Natural killer cell (primary cell): ENCODE data around the gene ARCN1. TPM values are rescaled to one million over a fixed set of nuclear protein-coding genes. Genes with fewer than 3 reads are reported as not detected.

Experiments
- ATAC-seq, 3 donors: fragments of 150-1000 bp in 2 of 3; fragments of 200-7000 bp in 1 of 3; cut with Tn5 transposase; 1 replicate in 1 of 3; 2 replicates in 2 of 3; pipeline ENCODE4 v1.10.0; 2021; ENCODE audit warnings: mild to moderate bottlenecking in 2 of 3, moderate library complexity in 2 of 3
- DNase-seq, 2 donors: peaks; one replicate each; pipeline versions ENCODE4 v3.0.0 to v3.0.0-alpha.2; 2013 to 2021; ENCODE audit warnings: mixed read lengths in 1 of 2
- H3K27ac ChIP-seq: one replicate; pipeline ENCODE4 v1.5.1; 2013; ENCODE audit warnings: mild to moderate bottlenecking, low read length
- H3K27me3 ChIP-seq: one replicate; pipeline ENCODE4 v1.6.1; 2013; ENCODE audit warnings: low read length; ENCODE audit not compliant: control insufficient read depth, insufficient read depth
- H3K36me3 ChIP-seq: one replicate; pipeline ENCODE4 v1.6.1; 2013; ENCODE audit warnings: low read length; ENCODE audit not compliant: control insufficient read depth, insufficient read depth
- H3K4me1 ChIP-seq: one replicate; pipeline ENCODE4 v1.6.1; 2013; ENCODE audit warnings: low read length; ENCODE audit not compliant: control insufficient read depth, insufficient read depth
- H3K4me3 ChIP-seq: one replicate; pipeline ENCODE4 v1.5.1; 2013; ENCODE audit warnings: low read length
- H3K9me3 ChIP-seq: one replicate; pipeline ENCODE4 v1.6.1; 2013; ENCODE audit warnings: low read length; ENCODE audit not compliant: control insufficient read depth, insufficient read depth
- H3K27ac Mint-ChIP-seq, 2 donors: one replicate each; pipeline ENCODE4 v1.8.0; 2022; ENCODE audit warnings: mild to moderate bottlenecking in 2 of 2, mixed read lengths in 2 of 2, moderate library complexity in 1 of 2
- H3K27me3 Mint-ChIP-seq, 2 donors: one replicate each; pipeline ENCODE4 v1.8.0; 2022; ENCODE audit warnings: low read depth in 2 of 2, mixed read lengths in 2 of 2
- H3K36me3 Mint-ChIP-seq: one replicate; pipeline ENCODE4 v1.8.0; 2022; ENCODE audit warnings: mixed read lengths
- H3K4me1 Mint-ChIP-seq, 2 donors: one replicate each; pipeline ENCODE4 v1.8.0; 2022; ENCODE audit warnings: mixed read lengths in 2 of 2
- H3K4me3 Mint-ChIP-seq: one replicate; pipeline ENCODE4 v1.8.0; 2022; ENCODE audit warnings: mild to moderate bottlenecking, moderate library complexity, mixed read lengths
- H3K9me3 Mint-ChIP-seq, 2 donors: one replicate each; pipeline ENCODE4 v1.8.0; 2022; ENCODE audit warnings: mixed read lengths in 2 of 2
- WGBS: methylation state at CpG from one replicate; pipeline ENCODE4 v1.1.7; 2013; ENCODE audit warnings: missing lambda C conversion rate; ENCODE audit not compliant: insufficient coverage; 5-methylcytosine and 5-hydroxymethylcytosine counted together
- intact Hi-C: fragments of 100-400 bp; cut with micrococcal nuclease; formaldehyde crosslinking; loops from one replicate; pipeline ENCODE4 v1.14.2; 2022
- total RNA-seq, 4 donors: library from RNA; stranded (reverse); fragments of 120-200 nt in 1 of 4; gene quantifications; one replicate each; pipeline versions ENCODE4 v1.2.3 to v1.2.4, GENCODE V29; 2013 to 2022
- TF ChIP-seq, protein P1 (sequence below): fragments of 200-600 bp; IDR thresholded peaks from one replicate; pipeline ENCODE4 v1.8.0; 2022; ENCODE audit warnings: antibody characterized with exemption

ARCN1 gene
- total RNA-seq = 10 to 100 TPM; 72.9 to 88.6 (median 88.4) TPM
- total RNA-seq (2013) = 96.5 TPM

DNA sequence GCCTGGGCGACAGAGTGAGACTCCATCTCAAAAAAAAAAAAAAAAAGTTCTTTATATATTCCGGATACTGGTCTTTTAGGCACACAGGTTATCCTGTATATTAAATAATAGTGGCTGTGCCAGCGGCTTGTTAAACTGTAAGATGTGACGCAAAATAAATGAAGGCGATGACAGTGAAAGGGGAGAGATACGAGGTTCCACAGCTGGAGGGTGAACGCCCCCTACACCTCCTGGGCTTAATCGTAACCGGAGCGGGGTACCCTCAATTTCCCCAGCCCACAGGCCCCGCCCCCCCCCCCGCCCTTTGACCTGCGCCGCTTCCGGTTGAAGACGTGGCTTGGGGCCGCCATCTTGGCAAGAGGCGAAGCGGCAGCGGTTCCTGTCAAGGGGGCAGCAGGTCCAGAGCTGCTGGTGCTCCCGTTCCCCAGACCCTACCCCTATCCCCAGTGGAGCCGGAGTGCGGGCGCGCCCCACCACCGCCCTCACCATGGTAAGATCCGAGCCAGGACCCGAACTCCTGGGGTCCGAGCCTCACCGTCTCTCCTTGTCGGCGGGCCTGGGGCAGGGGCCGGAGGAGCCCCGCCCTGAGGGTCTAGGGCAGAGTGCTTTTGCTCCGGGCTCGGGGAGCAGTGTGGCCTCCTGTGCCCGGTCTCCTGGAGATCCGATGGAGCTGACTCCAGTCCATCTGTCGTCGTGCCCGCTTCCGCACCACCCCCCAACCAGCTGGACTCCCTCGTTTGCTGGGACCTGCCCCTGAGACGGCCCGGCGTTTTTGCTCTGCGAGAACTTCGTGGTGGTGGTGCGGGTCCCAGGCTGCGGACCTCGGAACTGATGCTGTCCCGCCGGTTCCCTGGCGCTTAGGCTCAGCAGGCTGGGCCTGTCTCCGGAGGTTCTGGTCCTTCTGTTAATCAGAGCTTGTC, at the start of gene ARCN1:
TSS of gene ARCN1 (plus strand) at position 349 of the 920 bp plus-strand sequence. CDS start at position 488, 139 bp downstream.
- under 1% methylated on average over 50 of the region's 55 CpGs for WGBS
- no peaks in the 10 kb centered on the region for H3K27me3 ChIP-seq
- Mint-ChIP-seq H3K4me3 (peak within 1 kb of the TSS; percentile 95), H3K36me3 (no peaks in the 10 kb centered on the region), H3K27me3 (no peaks in the 10 kb centered on the region), H3K27ac (peak within 1 kb of the TSS; percentile 89 to 97), H3K4me1 (peaks cover 46 to 47% of the 10 kb centered on the region in 2 donors), H3K9me3 (no peaks in the 10 kb centered on the region)
- TF ChIP-seq, protein P1, sequence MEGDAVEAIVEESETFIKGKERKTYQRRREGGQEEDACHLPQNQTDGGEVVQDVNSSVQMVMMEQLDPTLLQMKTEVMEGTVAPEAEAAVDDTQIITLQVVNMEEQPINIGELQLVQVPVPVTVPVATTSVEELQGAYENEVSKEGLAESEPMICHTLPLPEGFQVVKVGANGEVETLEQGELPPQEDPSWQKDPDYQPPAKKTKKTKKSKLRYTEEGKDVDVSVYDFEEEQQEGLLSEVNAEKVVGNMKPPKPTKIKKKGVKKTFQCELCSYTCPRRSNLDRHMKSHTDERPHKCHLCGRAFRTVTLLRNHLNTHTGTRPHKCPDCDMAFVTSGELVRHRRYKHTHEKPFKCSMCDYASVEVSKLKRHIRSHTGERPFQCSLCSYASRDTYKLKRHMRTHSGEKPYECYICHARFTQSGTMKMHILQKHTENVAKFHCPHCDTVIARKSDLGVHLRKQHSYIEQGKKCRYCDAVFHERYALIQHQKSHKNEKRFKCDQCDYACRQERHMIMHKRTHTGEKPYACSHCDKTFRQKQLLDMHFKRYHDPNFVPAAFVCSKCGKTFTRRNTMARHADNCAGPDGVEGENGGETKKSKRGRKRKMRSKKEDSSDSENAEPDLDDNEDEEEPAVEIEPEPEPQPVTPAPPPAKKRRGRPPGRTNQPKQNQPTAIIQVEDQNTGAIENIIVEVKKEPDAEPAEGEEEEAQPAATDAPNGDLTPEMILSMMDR = no peak
- ATAC-seq = peak; percentile 83 to 91 (median 89)
- peak; percentile 68 to 90 for DNase-seq
- H3K9me3 ChIP-seq = no peaks in the 10 kb centered on the region
- peaks cover 14% of the 10 kb centered on the region for H3K4me1 ChIP-seq
- peak within 1 kb of the TSS; percentile 98 for H3K27ac ChIP-seq
- peaks cover 2% of the 10 kb centered on the region for H3K36me3 ChIP-seq
- peak within 1 kb of the TSS; percentile 77 for H3K4me3 ChIP-seq
- intact Hi-C loops = loop anchor here (5.0 kb wide), 1 partner anchor 35 kb away; the partner anchor contains the start of gene PHLDB1

GRCh38 chr11:118522571-118523072, 49.6 kb upstream of the ARCN1 start:
- Histone ChIP-seq H3K4me3 (no peak overlapping the region), H3K4me1 (no peaks in the 10 kb centered on the region), H3K36me3 (peaks cover 55% of the 10 kb centered on the region), H3K27ac (no peak overlapping the region), H3K27me3 (no peaks in the 10 kb centered on the region), H3K9me3 (no peaks in the 10 kb centered on the region)
- Mint-ChIP-seq H3K36me3 (peaks cover 15% of the 10 kb centered on the region), H3K4me1 (peaks cover 8 to 14% of the 10 kb centered on the region in 2 donors), H3K4me3 (no peak overlapping the region), H3K27ac (peak overlapping the region in 1 of 2 donors; percentile 41), H3K9me3 (no peaks in the 10 kb centered on the region), H3K27me3 (no peaks in the 10 kb centered on the region)
- intact Hi-C loops = no loop called here
- WGBS = 76% methylated on average over 6 of the region's 6 CpGs
- TF ChIP-seq, protein P1 = no peak
- DNase-seq (no peak), ATAC-seq (no peak)

GRCh38 chr11:118524356-118524755, 47.9 kb upstream of the ARCN1 start:
- peak overlapping the region; percentile 10 to 39 for H3K27ac Mint-ChIP-seq
- ATAC-seq = no peak
- no peak for DNase-seq
- Histone ChIP-seq H3K36me3 (peaks cover 46% of the 10 kb centered on the region), H3K4me3 (no peak overlapping the region), H3K4me1 (no peaks in the 10 kb centered on the region), H3K27ac (no peak overlapping the region), H3K27me3 (no peaks in the 10 kb centered on the region), H3K9me3 (no peaks in the 10 kb centered on the region)
- H3K9me3 Mint-ChIP-seq = no peaks in the 10 kb centered on the region
- H3K4me1 Mint-ChIP-seq = peaks cover 14 to 20% of the 10 kb centered on the region in 2 donors
- H3K36me3 Mint-ChIP-seq = peaks cover 14% of the 10 kb centered on the region
- intact Hi-C loops = no loop called here
- no peaks in the 10 kb centered on the region for H3K27me3 Mint-ChIP-seq
- no peak overlapping the region for H3K4me3 Mint-ChIP-seq
- TF ChIP-seq, protein P1 = no peak
